Keratinocyte (primary cell): ENCODE results near the gene PDZRN3. TPM values are rescaled to one million over a fixed set of nuclear protein-coding genes. Genes with fewer than 3 reads are reported as not detected.

Experiments used
- DNase-seq: peaks from one replicate; pipeline ENCODE4 v3.0.0-alpha.2; 2011; ENCODE audit warnings: low read depth, missing footprints, low spot score
- FAIRE-seq: peaks from 2 replicates; lab custom pipeline; 2011; peaks lifted over from hg19 to GRCh38; lab: Jason Lieb, UNC
- H2AFZ ChIP-seq: 2 replicates; pipeline ENCODE4 v1.6.0; 2012; ENCODE audit warnings: low read length, control low read depth, inconsistent platforms; ENCODE audit not compliant: control insufficient read depth
- H3K27ac ChIP-seq: 2 replicates; pipeline ENCODE4 v1.5.1; 2011; ENCODE audit warnings: low read length; ENCODE audit not compliant: control insufficient read depth, insufficient read depth
- H3K27me3 ChIP-seq: 3 replicates; pipeline ENCODE4 v1.6.0; 2011; ENCODE audit warnings: low read length; ENCODE audit not compliant: control insufficient read depth, insufficient read depth; ENCODE audit errors: extremely low read depth
- H3K36me3 ChIP-seq, 2 experiments: 2 replicates in 1 of 2; 3 replicates in 1 of 2; pipeline ENCODE4 v1.5.1; 2011; ENCODE audit warnings: low read length in 2 of 2, mild to moderate bottlenecking in 1 of 2; ENCODE audit not compliant: control insufficient read depth in 2 of 2, insufficient read depth in 2 of 2; ENCODE audit errors: extremely low read depth in 1 of 2
- H3K4me1 ChIP-seq: 3 replicates; pipeline ENCODE4 v1.5.1; 2011; ENCODE audit warnings: low read length; ENCODE audit not compliant: control insufficient read depth, insufficient read depth; ENCODE audit errors: extremely low read depth
- H3K4me2 ChIP-seq: 3 replicates; pipeline ENCODE4 v1.6.0; 2011; ENCODE audit warnings: low read depth, low read length; ENCODE audit not compliant: control insufficient read depth, insufficient read depth; ENCODE audit errors: extremely low read depth
- H3K4me3 ChIP-seq, 3 experiments: fragments of 200-600 bp in 1 of 3; sonication (generic) in 1 of 3; 2 replicates in 2 of 3; 3 replicates in 1 of 3; pipeline ENCODE4 v1.5.1; 2011 to 2016; ENCODE audit warnings: low read length in 3 of 3, mild to moderate bottlenecking in 3 of 3, control low read depth in 2 of 3, inconsistent platforms in 1 of 3, low read depth in 1 of 3, mixed read lengths in 1 of 3, mixed run types in 1 of 3, moderate library complexity in 1 of 3; ENCODE audit not compliant: control insufficient read depth in 2 of 3, insufficient read depth in 2 of 3; ENCODE audit errors: extremely low read depth in 1 of 3
- H3K79me2 ChIP-seq: 2 replicates; pipeline ENCODE4 v1.6.0; 2012; ENCODE audit warnings: low read length; ENCODE audit not compliant: control insufficient read depth, insufficient read depth
- H3K9ac ChIP-seq: 3 replicates; pipeline ENCODE4 v1.6.0; 2011; ENCODE audit warnings: low read length; ENCODE audit not compliant: control insufficient read depth, insufficient read depth; ENCODE audit errors: extremely low read depth
- H3K9me1 ChIP-seq: 3 replicates; pipeline ENCODE4 v1.6.0; 2011; ENCODE audit warnings: low read length; ENCODE audit not compliant: control insufficient read depth, insufficient read depth; ENCODE audit errors: extremely low read depth
- H3K9me3 ChIP-seq: 2 replicates; pipeline ENCODE4 v1.5.1; 2012; ENCODE audit warnings: low read depth, low read length; ENCODE audit not compliant: control insufficient read depth
- H4K20me1 ChIP-seq: 3 replicates; pipeline ENCODE4 v1.6.0; 2011; ENCODE audit warnings: low read length; ENCODE audit not compliant: control insufficient read depth, insufficient read depth; ENCODE audit errors: extremely low read depth
- EZH2 ChIP-seq: IDR thresholded peaks from one replicate; pipeline ENCODE4 v1.6.1; 2012; ENCODE audit warnings: inconsistent platforms, mild to moderate bottlenecking, low read length, moderate library complexity
- dilution Hi-C: fragments of 300-500 bp; cut with MboI; formaldehyde crosslinking; loops from one replicate; pipeline ENCODE4 v1.7.0; 2020; ENCODE audit warnings: low sequenced_read_pairs; ENCODE audit not compliant: extremely low pct_ligation_motif_present
- polyA plus RNA-seq, 5 experiments: library from polyadenylated mRNA; depleted of rRNA in 3 of 5; stranded (reverse) in 3 of 5; stranded (forward) in 1 of 5; unstranded in 1 of 5; fragments of >200 nt; gene quantifications; 1 replicate in 1 of 5; 2 replicates in 3 of 5; 3 replicates in 1 of 5; pipeline versions ENCODE4 v1.2.1 to v1.2.3, GENCODE V29; 2011 to 2012; ENCODE audit warnings: missing spikeins in 2 of 5, low read depth in 1 of 5, low replicate concordance in 1 of 5
- TF ChIP-seq, protein P1 (sequence below), 3 experiments: IDR thresholded peaks in 1 of 3; conservative IDR thresholded peaks in 1 of 3; optimal IDR thresholded peaks in 1 of 3; 2 replicates in 2 of 3; 3 replicates in 1 of 3; pipeline versions ENCODE3 to v1.5.1; 2011; ENCODE audit warnings: low read length in 3 of 3, mild to moderate bottlenecking in 3 of 3, moderate library complexity in 2 of 3, control low read depth in 1 of 3, inconsistent platforms in 1 of 3; ENCODE audit not compliant: insufficient read depth in 2 of 3; ENCODE audit errors: extremely low read depth in 1 of 3

Gene PDZRN3
- polyA plus RNA-seq, 1 donor (not counting 4 experiments of a cell fraction or from before 2014, with no cell fraction given), result not detected

DNA sequence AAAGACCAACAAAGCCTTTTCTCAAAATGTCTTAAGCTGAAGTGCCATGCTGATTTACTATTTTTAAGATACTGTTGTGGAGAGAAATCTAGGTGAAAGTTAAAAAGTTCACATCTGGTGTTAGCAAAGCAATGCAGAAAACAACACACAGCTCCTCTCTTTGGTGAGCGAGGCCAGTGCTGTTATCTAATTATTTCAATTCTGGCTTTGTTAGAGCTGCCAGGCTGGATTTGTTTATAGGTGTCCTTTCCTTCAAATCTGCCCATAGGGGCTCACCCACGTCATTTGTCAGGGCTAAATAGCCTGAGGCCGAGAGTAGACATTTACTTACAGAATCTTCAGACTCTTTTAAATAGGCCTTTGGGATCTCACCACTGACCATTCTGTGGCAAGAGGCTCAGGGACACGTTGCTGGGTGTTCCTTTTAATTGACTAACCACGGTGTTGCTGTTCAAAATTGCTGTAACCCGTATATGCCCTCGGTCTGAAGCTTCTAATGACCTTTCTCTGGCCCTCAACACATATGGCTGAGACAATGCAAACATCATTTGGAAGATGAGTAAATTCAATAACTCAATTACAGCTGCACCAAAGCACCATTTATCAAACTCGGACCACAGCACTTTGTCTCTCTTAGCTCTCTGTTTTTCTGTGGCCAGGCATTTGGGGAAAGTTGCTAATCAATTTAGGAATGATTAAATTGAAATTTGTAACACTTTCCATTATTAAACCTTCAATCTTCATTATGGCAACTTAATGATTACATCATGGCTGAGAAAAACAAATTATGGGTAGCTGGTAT is 152.6 kb downstream of the PDZRN3 start:
- FAIRE-seq (no peak), DNase-seq (no peak)
- H3K27me3 ChIP-seq, result no peaks in the 10 kb centered on the region
- no peaks in the 10 kb centered on the region for H3K9me1 ChIP-seq
- H2AFZ ChIP-seq, result no peak overlapping the region
- H4K20me1 ChIP-seq, result no peaks in the 10 kb centered on the region
- H3K4me2 ChIP-seq, result no peak overlapping the region
- H3K36me3 ChIP-seq, result no peaks in the 10 kb centered on the region
- H3K9me3 ChIP-seq, result no peaks in the 10 kb centered on the region
- no peak overlapping the region for H3K27ac ChIP-seq
- no peak overlapping the region for H3K9ac ChIP-seq
- no peaks in the 10 kb centered on the region for H3K4me1 ChIP-seq
- H3K79me2 ChIP-seq, result no peaks in the 10 kb centered on the region
- dilution Hi-C loops, result loop anchor here (10.0 kb wide), 1 partner anchor 357 kb away; no protein-coding TSS in a partner anchor
- no peak for TF ChIP-seq EZH2
- TF ChIP-seq, protein P1, sequence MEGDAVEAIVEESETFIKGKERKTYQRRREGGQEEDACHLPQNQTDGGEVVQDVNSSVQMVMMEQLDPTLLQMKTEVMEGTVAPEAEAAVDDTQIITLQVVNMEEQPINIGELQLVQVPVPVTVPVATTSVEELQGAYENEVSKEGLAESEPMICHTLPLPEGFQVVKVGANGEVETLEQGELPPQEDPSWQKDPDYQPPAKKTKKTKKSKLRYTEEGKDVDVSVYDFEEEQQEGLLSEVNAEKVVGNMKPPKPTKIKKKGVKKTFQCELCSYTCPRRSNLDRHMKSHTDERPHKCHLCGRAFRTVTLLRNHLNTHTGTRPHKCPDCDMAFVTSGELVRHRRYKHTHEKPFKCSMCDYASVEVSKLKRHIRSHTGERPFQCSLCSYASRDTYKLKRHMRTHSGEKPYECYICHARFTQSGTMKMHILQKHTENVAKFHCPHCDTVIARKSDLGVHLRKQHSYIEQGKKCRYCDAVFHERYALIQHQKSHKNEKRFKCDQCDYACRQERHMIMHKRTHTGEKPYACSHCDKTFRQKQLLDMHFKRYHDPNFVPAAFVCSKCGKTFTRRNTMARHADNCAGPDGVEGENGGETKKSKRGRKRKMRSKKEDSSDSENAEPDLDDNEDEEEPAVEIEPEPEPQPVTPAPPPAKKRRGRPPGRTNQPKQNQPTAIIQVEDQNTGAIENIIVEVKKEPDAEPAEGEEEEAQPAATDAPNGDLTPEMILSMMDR (optimal IDR thresholded peaks at IDR 0.05 in 1 of 3, IDR thresholded peaks at IDR 0.05 in 1 of 3, conservative IDR thresholded peaks at IDR 0.05 in 1 of 3; ENCODE audit: extremely low read depth in 1 of 3, insufficient read depth in 2 of 3, low read length in 3 of 3), result no peak
- H3K4me3 ChIP-seq, result no peak overlapping the region

GRCh38 chr3:73470860-73471259 is 153.9 kb downstream of the PDZRN3 start:
- H4K20me1 ChIP-seq, result no peaks in the 10 kb centered on the region
- H3K4me2 ChIP-seq, result no peak overlapping the region
- dilution Hi-C loops, result loop anchor here (10.0 kb wide), 1 partner anchor 356 kb away; no protein-coding TSS in a partner anchor
- no peak overlapping the region for H3K27ac ChIP-seq
- no peaks in the 10 kb centered on the region for H3K4me1 ChIP-seq
- no peak overlapping the region for H3K4me3 ChIP-seq
- no peak for TF ChIP-seq EZH2
- TF ChIP-seq, protein P1 (optimal IDR thresholded peaks at IDR 0.05 in 1 of 3, IDR thresholded peaks at IDR 0.05 in 1 of 3, conservative IDR thresholded peaks at IDR 0.05 in 1 of 3; ENCODE audit: extremely low read depth in 1 of 3, insufficient read depth in 2 of 3, low read length in 3 of 3), result no peak
- no peak for FAIRE-seq
- no peaks in the 10 kb centered on the region for H3K36me3 ChIP-seq
- DNase-seq, result no peak
- H3K9me1 ChIP-seq, result no peaks in the 10 kb centered on the region
- no peaks in the 10 kb centered on the region for H3K79me2 ChIP-seq
- no peak overlapping the region for H2AFZ ChIP-seq
- H3K9me3 ChIP-seq, result no peaks in the 10 kb centered on the region
- H3K9ac ChIP-seq, result no peak overlapping the region
- H3K27me3 ChIP-seq, result no peaks in the 10 kb centered on the region
